A549 (cell line): ENCODE results near the gene S100A10. TPM values are rescaled to one million over a fixed set of nuclear protein-coding genes. Genes with fewer than 3 reads are reported as not detected.

ENCODE experiments used
- ATAC-seq, 2 experiments: fragments of 200-7000 bp in 1 of 2; fragments of >200 bp in 1 of 2; cut with Nextera tagmentation in 1 of 2; cut with Tn5 transposase in 1 of 2; 3 replicates each; pipeline versions ENCODE4 v1.8.0 to v1.9.1; 2018 to 2020; ENCODE audit warnings: mild to moderate bottlenecking in 1 of 2, moderate library complexity in 1 of 2
- CTCF ChIA-PET: fragments of 300-600 bp; sonication (Branson Sonifier 250); formaldehyde crosslinking; extraction: SDS; loops from one replicate; lab custom pipeline; 2021; ENCODE audit warnings: antibody characterized with exemption, inconsistent platforms; lab: Yijun Ruan, JAX
- POLR2A ChIA-PET: fragments of 350-600 bp; formaldehyde crosslinking; extraction: SDS; loops from one replicate; lab custom pipeline; 2021; ENCODE audit warnings: antibody characterized with exemption, inconsistent platforms; lab: Yijun Ruan, JAX
- DNase-seq, 2 experiments: peaks; one replicate each; pipeline versions ENCODE4 v3.0.0 to v3.0.0-alpha.2; 2011 to 2016; ENCODE audit warnings: low read depth in 1 of 2, low spot score in 1 of 2
- FAIRE-seq: peaks from 2 replicates; lab custom pipeline; 2011; peaks lifted over from hg19 to GRCh38; lab: Jason Lieb, UNC
- H3K27ac ChIP-seq, 2 experiments: fragments of >200 bp; sonication (Bioruptor Twin); formaldehyde crosslinking; 3 replicates each; pipeline ENCODE4 v1.5.1; 2016 to 2017
- H3K4me1 ChIP-seq: fragments of >200 bp; sonication (Bioruptor Twin); formaldehyde crosslinking; 3 replicates; pipeline ENCODE4 v1.6.1; 2016
- H3K4me2 ChIP-seq: fragments of >200 bp; sonication (Bioruptor Twin); formaldehyde crosslinking; 3 replicates; pipeline ENCODE4 v1.6.1; 2016
- H3K4me3 ChIP-seq: fragments of >200 bp; sonication (Bioruptor Twin); formaldehyde crosslinking; 3 replicates; pipeline ENCODE4 v1.5.1; 2016
- H3K9me3 ChIP-seq: fragments of >200 bp; sonication (Bioruptor Twin); formaldehyde crosslinking; 3 replicates; pipeline ENCODE4 v1.6.1; 2016
- CHD4 ChIP-seq: fragments of 200-600 bp; sonication (generic); IDR thresholded peaks from 2 replicates; pipeline ENCODE4 v1.6.1; 2016; ENCODE audit warnings: antibody characterized with exemption, mild to moderate bottlenecking, borderline replicate concordance
- ESRRA ChIP-seq: fragments of 150-350 bp; IDR thresholded peaks from 2 replicates; pipeline ENCODE4 v1.6.1; 2014; ENCODE audit warnings: mild to moderate bottlenecking, low read length, borderline replicate concordance
- GATA3 ChIP-seq: IDR thresholded peaks from 2 replicates; pipeline ENCODE4 v1.6.1; 2012; ENCODE audit warnings: borderline replicate concordance
- KDM5A ChIP-seq: fragments of 200-600 bp; sonication (generic); IDR thresholded peaks from 2 replicates; pipeline ENCODE4 v1.6.1; 2016; ENCODE audit warnings: antibody characterized with exemption, mild to moderate bottlenecking
- MAFK ChIP-seq: fragments of 450-650 bp; IDR thresholded peaks from 2 replicates; pipeline ENCODE4 v1.6.1; 2014; ENCODE audit not compliant: partially characterized antibody
- MAZ ChIP-seq: fragments of 150-350 bp; IDR thresholded peaks from 2 replicates; pipeline ENCODE4 v1.6.1; 2014; ENCODE audit warnings: antibody characterized with exemption, low read depth, low read length, borderline replicate concordance
- MYC ChIP-seq: IDR thresholded peaks from 2 replicates; pipeline ENCODE4 v1.6.1; 2012; ENCODE audit warnings: mild to moderate bottlenecking, inconsistent platforms, low read length, improper control_type of control experiment, borderline replicate concordance
- NFE2L2 ChIP-seq: fragments of 150-350 bp; conservative IDR thresholded peaks from 2 replicates; pipeline ENCODE4 v1.6.1; 2014; ENCODE audit warnings: low read length
- NPAS2 ChIP-seq: fragments of 250-450 bp; sonication (Bioruptor Pico); IDR thresholded peaks from 2 replicates; pipeline ENCODE4 v1.8.0; 2022; ENCODE audit warnings: mild to moderate bottlenecking, moderate library complexity, borderline replicate concordance
- PHF8 ChIP-seq: fragments of 200-600 bp; sonication (generic); IDR thresholded peaks from 2 replicates; pipeline ENCODE4 v1.6.1; 2016; ENCODE audit warnings: low read depth, mild to moderate bottlenecking, antibody characterized with exemption, moderate library complexity, borderline replicate concordance
- POLR2A ChIP-seq: IDR thresholded peaks from 2 replicates; pipeline ENCODE4 v1.6.1; 2012; ENCODE audit warnings: mild to moderate bottlenecking, low read length
- POLR2AphosphoS2 ChIP-seq: conservative IDR thresholded peaks from 2 replicates; pipeline ENCODE4 v1.6.1; 2012; ENCODE audit warnings: low read length, improper control_type of control experiment, inconsistent platforms
- RARB ChIP-seq: fragments of 250-450 bp; sonication (Bioruptor Pico); IDR thresholded peaks from 2 replicates; pipeline ENCODE4 v1.8.0; 2021; ENCODE audit warnings: mild to moderate bottlenecking, moderate library complexity
- RCOR1 ChIP-seq: fragments of 150-350 bp; IDR thresholded peaks from 2 replicates; pipeline ENCODE4 v1.6.1; 2014; ENCODE audit warnings: antibody characterized with exemption, low read length, low read depth
- RNF2 ChIP-seq: fragments of 200-600 bp; sonication (generic); IDR thresholded peaks from 2 replicates; pipeline ENCODE4 v1.6.1; 2016; ENCODE audit warnings: low read depth, mild to moderate bottlenecking, antibody characterized with exemption, moderate library complexity, borderline replicate concordance
- SMC3 ChIP-seq: fragments of >200 bp; sonication (Bioruptor Twin); formaldehyde crosslinking; IDR thresholded peaks from 3 replicates; pipeline ENCODE4 v1.6.1; 2018; ENCODE audit warnings: inconsistent platforms
- SREBF2 ChIP-seq: fragments of 450-650 bp; IDR thresholded peaks from 2 replicates; pipeline ENCODE4 v1.6.1; 2014; ENCODE audit warnings: mild to moderate bottlenecking, moderate library complexity
- TFCP2L1 ChIP-seq: fragments of 250-450 bp; sonication (Bioruptor Pico); IDR thresholded peaks from 2 replicates; pipeline ENCODE4 v1.5.0; 2021; ENCODE audit warnings: mild to moderate bottlenecking
- ZFP36 ChIP-seq: fragments of 450-650 bp; IDR thresholded peaks from 2 replicates; pipeline ENCODE4 v1.6.1; 2014; ENCODE audit warnings: borderline replicate concordance; ENCODE audit not compliant: partially characterized antibody
- ZSCAN20 ChIP-seq: fragments of 250-450 bp; sonication (Bioruptor Pico); IDR thresholded peaks from 2 replicates; pipeline ENCODE4 v1.8.0; 2022; ENCODE audit warnings: mild to moderate bottlenecking, moderate library complexity
- WGBS: methylation state at CpG from one replicate; pipeline ENCODE4 v1.1.6; 2017; ENCODE audit errors: missing lambda C conversion rate; 5-methylcytosine and 5-hydroxymethylcytosine counted together
- polyA plus RNA-seq, 4 experiments: library from polyadenylated mRNA; depleted of rRNA in 3 of 4; stranded (reverse); fragments of >200 nt; fragmentation: RNase III in 1 of 4; extraction: RNeasy Plus Mini Kit Qiagen cat#74134 plus additional on column Dnase treatment in 1 of 4; gene quantifications; 2 replicates in 3 of 4; 3 replicates in 1 of 4; pipeline ENCODE4 v1.2.3, GENCODE V29; 2011 to 2017
- TF ChIP-seq, protein P1 (sequence below): IDR thresholded peaks from 2 replicates; pipeline ENCODE4 v1.6.1; 2012

Gene S100A10
- polyA plus RNA-seq, 2 of the 4 experiments (the other 2 are of a cell fraction): 505 to 2,077 TPM

DNA sequence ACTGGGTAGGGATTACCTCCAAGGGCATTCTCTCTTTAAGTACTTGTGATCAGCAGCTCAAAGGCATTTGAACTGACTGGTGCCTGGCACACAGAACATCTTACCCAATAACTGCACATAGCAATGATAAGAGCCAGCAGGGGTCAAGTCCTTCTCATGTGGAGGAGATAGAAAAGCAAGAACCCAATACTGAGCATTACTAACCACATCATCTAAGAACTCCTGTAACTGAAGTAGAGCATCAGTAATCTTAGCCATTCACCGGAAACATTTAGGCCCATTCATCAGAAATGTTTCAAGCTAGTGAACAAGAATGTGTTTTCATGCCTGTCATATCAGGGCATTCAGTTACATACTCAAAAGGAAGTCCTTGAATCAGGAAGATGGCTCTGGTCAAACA, 50.8 kb downstream of the S100A10 start:
- Histone ChIP-seq H3K4me2 (peak overlapping the region; percentile 17; the same call in 1 of the 3 replicates), H3K9me3 (no peaks in the 10 kb centered on the region), H3K27ac (peak overlapping the region in 1 of 2 experiments; percentile 49; a peak in 4 of 6 replicates), H3K4me1 (peaks cover 76% of the 10 kb centered on the region), H3K4me3 (no peak overlapping the region)
- DNase-seq: peak in 1 of 2 experiments; percentile 54
- FAIRE-seq: no peak
- POLR2A ChIA-PET: no interaction called here
- CTCF ChIA-PET: interaction anchor here (0.9 to 1.9 kb wide), 2 partner anchors 10 to 71 kb away, joined by 3 to 7 read pairs; no protein-coding TSS in a partner anchor
- TF ChIP-seq RCOR1 (no peak), GATA3 (no peak), RNF2 (no peak), ZFP36 (no peak), POLR2AphosphoS2 (no peak), ZSCAN20 (no peak), MAZ (no peak), KDM5A (no peak), TFCP2L1 (CRISPR knock-in tag) (no peak)
- TF ChIP-seq, protein P1, sequence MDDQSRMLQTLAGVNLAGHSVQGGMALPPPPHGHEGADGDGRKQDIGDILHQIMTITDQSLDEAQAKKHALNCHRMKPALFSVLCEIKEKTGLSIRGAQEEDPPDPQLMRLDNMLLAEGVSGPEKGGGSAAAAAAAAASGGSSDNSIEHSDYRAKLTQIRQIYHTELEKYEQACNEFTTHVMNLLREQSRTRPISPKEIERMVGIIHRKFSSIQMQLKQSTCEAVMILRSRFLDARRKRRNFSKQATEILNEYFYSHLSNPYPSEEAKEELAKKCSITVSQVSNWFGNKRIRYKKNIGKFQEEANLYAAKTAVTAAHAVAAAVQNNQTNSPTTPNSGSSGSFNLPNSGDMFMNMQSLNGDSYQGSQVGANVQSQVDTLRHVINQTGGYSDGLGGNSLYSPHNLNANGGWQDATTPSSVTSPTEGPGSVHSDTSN: no peak
- WGBS: 89% methylated on average over 1 of the region's 1 CpG
- ATAC-seq: no peak; a peak in 2 of 6 replicates

DNA sequence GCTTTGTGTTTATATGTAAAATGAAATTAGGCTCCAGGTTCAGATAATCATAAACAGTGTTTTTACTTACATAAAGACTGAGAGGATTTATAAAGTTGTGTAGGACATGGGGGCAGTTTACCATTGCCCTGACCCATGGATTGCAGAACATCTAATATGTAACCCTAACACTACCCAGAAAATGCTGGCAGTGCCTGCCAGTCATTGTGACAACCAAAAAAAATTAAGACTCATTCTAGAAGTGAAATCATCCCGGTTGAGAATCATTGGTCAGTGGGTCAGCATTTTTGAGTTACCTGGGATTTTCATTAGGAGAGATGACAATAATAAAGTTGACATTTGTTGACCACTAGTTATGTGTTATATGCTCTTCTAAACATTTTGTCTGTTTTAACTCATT, 53.1 kb downstream of the S100A10 start:
- no peak for ATAC-seq
- 13% methylated on average over 1 of the region's 1 CpG for WGBS
- Histone ChIP-seq H3K4me2 (peak overlapping the region; percentile 52), H3K4me1 (peaks cover 75% of the 10 kb centered on the region), H3K27ac (peak overlapping the region; percentile 21 to 68; a peak in 4 of 6 replicates), H3K4me3 (no peak overlapping the region), H3K9me3 (no peaks in the 10 kb centered on the region)
- FAIRE-seq: no peak
- POLR2A ChIA-PET: interaction anchor here (0.7 to 1.8 kb wide), 3 partner anchors 31 to 115 kb away, joined by 4 to 6 read pairs (median 4); partner anchors contain the start of gene THEM4
- no peak for DNase-seq
- CTCF ChIA-PET: interaction anchor here (1.5 to 13.8 kb wide), 5 partner anchors 27 to 94 kb away, joined by 5 to 378 read pairs (median 14); partner anchors contain the start of gene S100A10
- TF ChIP-seq MAFK (peak; percentile 3), NFE2L2 (peak; percentile 50; the same call in 1 of the 2 replicates), PHF8 (no peak)

DNA sequence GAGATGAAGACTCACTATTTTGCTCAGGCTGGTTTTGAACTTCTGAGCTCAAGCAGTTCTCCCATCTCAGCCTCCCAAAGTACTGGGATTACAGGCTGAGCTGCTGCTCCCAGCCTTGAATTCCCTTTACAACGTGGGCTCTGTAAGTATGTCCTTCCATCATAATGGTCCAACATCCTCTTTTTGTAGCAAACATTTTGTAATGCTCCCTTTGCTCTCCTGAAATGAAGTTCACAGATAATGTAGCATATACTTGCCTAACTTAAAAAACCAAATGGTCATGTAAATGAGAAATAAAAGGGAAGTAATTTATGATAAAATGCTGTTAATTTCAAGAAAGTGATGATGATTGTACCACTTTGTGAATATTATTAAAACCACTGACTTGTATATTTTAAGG, 53.9 kb downstream of the S100A10 start:
- no peaks in the 10 kb centered on the region for H3K9me3 ChIP-seq
- H3K4me1 ChIP-seq: peaks cover 75% of the 10 kb centered on the region
- TF ChIP-seq CHD4 (no peak), NPAS2 (no peak), ESRRA (no peak), RARB (CRISPR knock-in tag) (no peak), SMC3 (no peak), POLR2A (no peak), SREBF2 (no peak), MYC (no peak)
- TF ChIP-seq, all 56 proteins: peak for 0
- CTCF ChIA-PET: interaction anchor here (0.8 to 13.8 kb wide), 10 partner anchors 10 to 246 kb away, joined by 3 to 378 read pairs (median 5); partner anchors contain the start of gene S100A10
- H3K27ac ChIP-seq: peak overlapping the region in 1 of 2 experiments; percentile 37; a peak in 2 of 6 replicates
- POLR2A ChIA-PET: interaction anchor here (0.7 kb wide), 1 partner anchor 9 kb away, joined by 3 read pairs; no protein-coding TSS in a partner anchor
- 82% methylated on average over 1 of the region's 1 CpG for WGBS
- ATAC-seq (no peak), FAIRE-seq (no peak), DNase-seq (no peak)
- no peak overlapping the region for H3K4me3 ChIP-seq
- no peak overlapping the region for H3K4me2 ChIP-seq
